ENCODE measurements around the gene ASB10.

Gene ASB10

GRCh38 chr7:151137791-151138152 lies 49.3 kb downstream of the ASB10 start:
- Histone ChIP-seq H3K4ac (ENCODE audit: low read depth, low read length) (no peak overlapping the region), H3K4me1 (ENCODE audit: control insufficient read depth in 1 of 2, insufficient read depth in 2 of 2, low read length in 2 of 2) (peaks cover 0 to 3% of the 10 kb centered on the region in 2 experiments), H3K23ac (ENCODE audit: low read length) (no peak overlapping the region)

DNA sequence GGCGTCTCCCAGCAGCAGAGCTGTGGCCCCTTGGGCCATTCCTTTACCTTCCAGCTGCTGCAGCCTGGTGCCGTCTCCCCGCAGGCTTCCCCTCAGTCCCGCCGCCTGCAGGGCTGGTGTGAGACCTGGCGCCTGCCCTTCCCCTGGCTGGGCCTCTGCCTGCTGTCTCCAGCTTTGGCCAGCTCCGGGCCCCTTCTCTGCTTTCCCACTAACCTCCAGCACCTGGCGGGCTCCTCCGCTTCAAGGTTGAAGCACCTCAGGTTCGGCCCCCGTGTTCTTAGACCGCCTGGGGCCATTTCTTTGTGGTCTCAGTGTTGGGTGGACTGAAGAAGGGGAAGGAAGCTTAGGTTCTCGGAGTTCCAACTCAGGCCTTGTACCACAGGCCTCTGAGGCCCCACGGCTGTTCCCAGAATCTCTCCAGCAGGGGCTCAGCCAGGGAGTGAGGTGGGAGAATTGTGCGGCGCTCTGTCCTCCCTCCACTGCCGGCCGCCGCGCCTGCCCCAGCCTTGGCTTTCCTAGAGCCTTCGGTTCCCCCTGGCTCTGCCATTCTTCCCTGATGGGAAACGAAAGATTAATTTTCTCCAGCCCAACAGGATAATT lies 49.9 kb downstream of the ASB10 start:
- peaks cover 0 to 3% of the 10 kb centered on the region in 2 experiments for H3K4me1 ChIP-seq (ENCODE audit: control insufficient read depth in 1 of 2, insufficient read depth in 2 of 2, low read length in 2 of 2)
- H3K4ac ChIP-seq (ENCODE audit: low read depth, low read length), result no peak overlapping the region
- no peaks in the 10 kb centered on the region for H3K9me3 ChIP-seq (ENCODE audit: insufficient read depth, low read depth, low read length)
- no peaks in the 10 kb centered on the region for H3K79me1 ChIP-seq (ENCODE audit: low read length)
- H2AFZ ChIP-seq (ENCODE audit: insufficient read depth, low read length, poor library complexity), result no peak overlapping the region
- no peak overlapping the region for H4K91ac ChIP-seq (ENCODE audit: low read depth, low read length)
- no peak for DNase-seq
- H2BK120ac ChIP-seq (ENCODE audit: insufficient read depth, low read length, poor library complexity), result no peak overlapping the region
- no peak overlapping the region for H4K12ac ChIP-seq (ENCODE audit: low read depth, low read length)
- H2AK5ac ChIP-seq (ENCODE audit: low read length), result no peak overlapping the region
- H3K4me2 ChIP-seq (ENCODE audit: low read length), result no peak overlapping the region
- no peaks in the 10 kb centered on the region for H3K79me2 ChIP-seq (ENCODE audit: control insufficient read depth, insufficient read depth, low read length, poor library complexity)
- no peak overlapping the region for H3K27ac ChIP-seq (ENCODE audit: low read depth, low read length)
- H3K27me3 ChIP-seq (ENCODE audit: insufficient read depth, low read length), result no peaks in the 10 kb centered on the region
- no CpG with 5 or more reads among the region's 22 CpGs for WGBS (ENCODE audit: extremely low coverage, insufficient coverage, insufficient read length)
- H3K36me3 ChIP-seq (ENCODE audit: control insufficient read depth in 1 of 2, insufficient read depth in 2 of 2, low read length in 2 of 2), result peaks cover 86 to 91% of the 10 kb centered on the region in 2 experiments
- H3K23ac ChIP-seq (ENCODE audit: low read length), result no peak overlapping the region
- H3K18ac ChIP-seq (ENCODE audit: low read length), result no peak overlapping the region
- H2BK5ac ChIP-seq (ENCODE audit: low read depth, low read length, poor library complexity), result no peak overlapping the region
- no peak overlapping the region for H3K9ac ChIP-seq (ENCODE audit: low read length)
- H4K8ac ChIP-seq (ENCODE audit: low read depth, low read length), result no peak overlapping the region
- no peak overlapping the region for H3K4me3 ChIP-seq (ENCODE audit: low read depth, low read length)
- no peak overlapping the region for H3K14ac ChIP-seq (ENCODE audit: low read length)
- no peak overlapping the region for H2BK12ac ChIP-seq (ENCODE audit: low read length)

More at GRCh38 chr7:151137791-151138152, 49.3 kb downstream of the ASB10 start:
- no peak overlapping the region for H3K18ac ChIP-seq (ENCODE audit: low read length)
- no peak overlapping the region for H3K14ac ChIP-seq (ENCODE audit: low read length)
- no peak overlapping the region for H2BK12ac ChIP-seq (ENCODE audit: low read length)
- H3K4me3 ChIP-seq (ENCODE audit: low read depth, low read length), result no peak overlapping the region
- no peaks in the 10 kb centered on the region for H3K27me3 ChIP-seq (ENCODE audit: insufficient read depth, low read length)
- no peak overlapping the region for H3K9ac ChIP-seq (ENCODE audit: low read length)
- no peak overlapping the region for H3K27ac ChIP-seq (ENCODE audit: low read depth, low read length)
- H2AFZ ChIP-seq (ENCODE audit: insufficient read depth, low read length, poor library complexity), result no peak overlapping the region
- no peak overlapping the region for H2BK5ac ChIP-seq (ENCODE audit: low read depth, low read length, poor library complexity)
- no CpG with 5 or more reads among the region's 11 CpGs for WGBS (ENCODE audit: extremely low coverage, insufficient coverage, insufficient read length)
- no peak for DNase-seq
- H3K79me2 ChIP-seq (ENCODE audit: control insufficient read depth, insufficient read depth, low read length, poor library complexity), result no peaks in the 10 kb centered on the region
- no peak overlapping the region for H4K91ac ChIP-seq (ENCODE audit: low read depth, low read length)
- no peaks in the 10 kb centered on the region for H3K9me3 ChIP-seq (ENCODE audit: insufficient read depth, low read depth, low read length)
- no peaks in the 10 kb centered on the region for H3K79me1 ChIP-seq (ENCODE audit: low read length)
- peaks cover 86 to 91% of the 10 kb centered on the region in 2 experiments for H3K36me3 ChIP-seq (ENCODE audit: control insufficient read depth in 1 of 2, insufficient read depth in 2 of 2, low read length in 2 of 2)
- H2BK120ac ChIP-seq (ENCODE audit: insufficient read depth, low read length, poor library complexity), result no peak overlapping the region
- no peak overlapping the region for H4K8ac ChIP-seq (ENCODE audit: low read depth, low read length)
- no peak overlapping the region for H4K12ac ChIP-seq (ENCODE audit: low read depth, low read length)
- H2AK5ac ChIP-seq (ENCODE audit: low read length), result no peak overlapping the region
- H3K4me2 ChIP-seq (ENCODE audit: low read length), result no peak overlapping the region

GRCh38 chr7:151135866-151136843 lies 50.9 kb downstream of the ASB10 start:
- peaks cover 86 to 91% of the 10 kb centered on the region in 2 experiments for H3K36me3 ChIP-seq (ENCODE audit: control insufficient read depth in 1 of 2, insufficient read depth in 2 of 2, low read length in 2 of 2)
- H2BK12ac ChIP-seq (ENCODE audit: low read length), result no peak overlapping the region
- H3K4me2 ChIP-seq (ENCODE audit: low read length), result no peak overlapping the region
- no peak overlapping the region for H4K8ac ChIP-seq (ENCODE audit: low read depth, low read length)
- H3K9me3 ChIP-seq (ENCODE audit: insufficient read depth, low read depth, low read length), result no peaks in the 10 kb centered on the region
- H3K4me1 ChIP-seq (ENCODE audit: control insufficient read depth in 1 of 2, insufficient read depth in 2 of 2, low read length in 2 of 2), result peaks cover 0 to 3% of the 10 kb centered on the region in 2 experiments
- no peak overlapping the region for H2AFZ ChIP-seq (ENCODE audit: insufficient read depth, low read length, poor library complexity)
- H4K12ac ChIP-seq (ENCODE audit: low read depth, low read length), result no peak overlapping the region
- H3K4me3 ChIP-seq (ENCODE audit: low read depth, low read length), result no peak overlapping the region
- H3K79me2 ChIP-seq (ENCODE audit: control insufficient read depth, insufficient read depth, low read length, poor library complexity), result no peaks in the 10 kb centered on the region
- no peaks in the 10 kb centered on the region for H3K27me3 ChIP-seq (ENCODE audit: insufficient read depth, low read length)
- no peak overlapping the region for H2BK120ac ChIP-seq (ENCODE audit: insufficient read depth, low read length, poor library complexity)
- H2AK5ac ChIP-seq (ENCODE audit: low read length), result no peak overlapping the region
- H3K79me1 ChIP-seq (ENCODE audit: low read length), result no peaks in the 10 kb centered on the region
- no peak overlapping the region for H3K27ac ChIP-seq (ENCODE audit: low read depth, low read length)
- no peak overlapping the region for H3K18ac ChIP-seq (ENCODE audit: low read length)
- no CpG with 5 or more reads among the region's 33 CpGs for WGBS (ENCODE audit: extremely low coverage, insufficient coverage, insufficient read length)
- no peak overlapping the region for H3K23ac ChIP-seq (ENCODE audit: low read length)
- H3K4ac ChIP-seq (ENCODE audit: low read depth, low read length), result no peak overlapping the region
- no peak overlapping the region for H2BK5ac ChIP-seq (ENCODE audit: low read depth, low read length, poor library complexity)
- no peak overlapping the region for H4K91ac ChIP-seq (ENCODE audit: low read depth, low read length)
- no peak overlapping the region for H3K9ac ChIP-seq (ENCODE audit: low read length)
- DNase-seq, result no peak
- no peak overlapping the region for H3K14ac ChIP-seq (ENCODE audit: low read length)

DNA sequence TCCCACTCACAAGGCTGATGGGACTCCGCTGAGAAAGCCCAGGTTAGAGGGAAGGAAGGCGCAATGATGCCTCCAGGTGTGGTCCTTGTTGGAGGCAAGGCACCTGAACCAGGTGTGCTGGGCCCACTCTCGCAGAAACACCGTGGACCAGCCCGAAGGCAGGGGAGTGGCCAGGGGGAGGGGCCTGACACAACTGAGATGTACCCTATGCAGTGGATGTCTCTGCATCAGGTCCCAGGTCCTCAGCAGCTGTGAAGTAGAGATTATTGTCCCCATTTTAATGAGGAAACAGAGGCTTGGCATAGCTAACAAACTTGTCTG lies 51.6 kb downstream of the ASB10 start:
- no peaks in the 10 kb centered on the region for H3K9me3 ChIP-seq (ENCODE audit: insufficient read depth, low read depth, low read length)
- no peak overlapping the region for H2BK12ac ChIP-seq (ENCODE audit: low read length)
- H2AFZ ChIP-seq (ENCODE audit: insufficient read depth, low read length, poor library complexity), result no peak overlapping the region
- H3K14ac ChIP-seq (ENCODE audit: low read length), result no peak overlapping the region
- no peak overlapping the region for H2BK120ac ChIP-seq (ENCODE audit: insufficient read depth, low read length, poor library complexity)
- H3K79me1 ChIP-seq (ENCODE audit: low read length), result no peaks in the 10 kb centered on the region
- no peak for DNase-seq
- H3K18ac ChIP-seq (ENCODE audit: low read length), result no peak overlapping the region
- no peak overlapping the region for H3K23ac ChIP-seq (ENCODE audit: low read length)
- H4K91ac ChIP-seq (ENCODE audit: low read depth, low read length), result no peak overlapping the region
- H2AK5ac ChIP-seq (ENCODE audit: low read length), result no peak overlapping the region
- no CpG with 5 or more reads among the region's 5 CpGs for WGBS (ENCODE audit: extremely low coverage, insufficient coverage, insufficient read length)
- H3K36me3 ChIP-seq (ENCODE audit: control insufficient read depth in 1 of 2, insufficient read depth in 2 of 2, low read length in 2 of 2), result peaks cover 86 to 91% of the 10 kb centered on the region in 2 experiments
- no peak overlapping the region for H2BK5ac ChIP-seq (ENCODE audit: low read depth, low read length, poor library complexity)
- peaks cover 0 to 3% of the 10 kb centered on the region in 2 experiments for H3K4me1 ChIP-seq (ENCODE audit: control insufficient read depth in 1 of 2, insufficient read depth in 2 of 2, low read length in 2 of 2)
- no peak overlapping the region for H3K4me2 ChIP-seq (ENCODE audit: low read length)
- H4K8ac ChIP-seq (ENCODE audit: low read depth, low read length), result no peak overlapping the region
- H3K9ac ChIP-seq (ENCODE audit: low read length), result no peak overlapping the region
- no peak overlapping the region for H3K4ac ChIP-seq (ENCODE audit: low read depth, low read length)
- H3K4me3 ChIP-seq (ENCODE audit: low read depth, low read length), result no peak overlapping the region
- no peak overlapping the region for H3K27ac ChIP-seq (ENCODE audit: low read depth, low read length)
- H3K79me2 ChIP-seq (ENCODE audit: control insufficient read depth, insufficient read depth, low read length, poor library complexity), result no peaks in the 10 kb centered on the region
- H3K27me3 ChIP-seq (ENCODE audit: insufficient read depth, low read length), result no peaks in the 10 kb centered on the region
- no peak overlapping the region for H4K12ac ChIP-seq (ENCODE audit: low read depth, low read length)
